ENCODE data around the gene PKHD1.

DNA sequence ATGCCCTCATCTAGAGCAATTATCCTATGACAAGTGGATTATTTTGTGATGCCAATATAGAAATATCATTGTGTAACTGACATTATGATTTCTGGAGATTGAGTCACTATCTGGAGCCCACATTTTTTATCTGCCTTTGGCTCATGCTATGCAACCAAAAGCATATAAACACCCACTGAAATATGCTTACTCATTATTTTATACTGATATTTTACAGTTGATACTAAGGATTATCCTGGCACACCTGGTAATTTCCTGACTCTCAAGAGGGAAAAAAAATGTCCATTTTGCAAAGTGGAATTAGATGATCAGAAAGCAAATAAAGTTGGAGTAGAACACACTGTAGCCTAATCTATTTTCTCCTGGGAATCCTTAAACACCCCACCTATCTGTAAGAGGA lies 154.5 kb downstream of the PKHD1 start:
- TF ChIP-seq, protein P1, sequence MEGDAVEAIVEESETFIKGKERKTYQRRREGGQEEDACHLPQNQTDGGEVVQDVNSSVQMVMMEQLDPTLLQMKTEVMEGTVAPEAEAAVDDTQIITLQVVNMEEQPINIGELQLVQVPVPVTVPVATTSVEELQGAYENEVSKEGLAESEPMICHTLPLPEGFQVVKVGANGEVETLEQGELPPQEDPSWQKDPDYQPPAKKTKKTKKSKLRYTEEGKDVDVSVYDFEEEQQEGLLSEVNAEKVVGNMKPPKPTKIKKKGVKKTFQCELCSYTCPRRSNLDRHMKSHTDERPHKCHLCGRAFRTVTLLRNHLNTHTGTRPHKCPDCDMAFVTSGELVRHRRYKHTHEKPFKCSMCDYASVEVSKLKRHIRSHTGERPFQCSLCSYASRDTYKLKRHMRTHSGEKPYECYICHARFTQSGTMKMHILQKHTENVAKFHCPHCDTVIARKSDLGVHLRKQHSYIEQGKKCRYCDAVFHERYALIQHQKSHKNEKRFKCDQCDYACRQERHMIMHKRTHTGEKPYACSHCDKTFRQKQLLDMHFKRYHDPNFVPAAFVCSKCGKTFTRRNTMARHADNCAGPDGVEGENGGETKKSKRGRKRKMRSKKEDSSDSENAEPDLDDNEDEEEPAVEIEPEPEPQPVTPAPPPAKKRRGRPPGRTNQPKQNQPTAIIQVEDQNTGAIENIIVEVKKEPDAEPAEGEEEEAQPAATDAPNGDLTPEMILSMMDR (IDR thresholded peaks at IDR 0.05) = no peak
- no peak for TF ChIP-seq POLR2A (IDR thresholded peaks at IDR 0.05)

All from adrenal gland (tissue), 5 donors.